ENCODE results near the gene FBXL15.

DNA sequence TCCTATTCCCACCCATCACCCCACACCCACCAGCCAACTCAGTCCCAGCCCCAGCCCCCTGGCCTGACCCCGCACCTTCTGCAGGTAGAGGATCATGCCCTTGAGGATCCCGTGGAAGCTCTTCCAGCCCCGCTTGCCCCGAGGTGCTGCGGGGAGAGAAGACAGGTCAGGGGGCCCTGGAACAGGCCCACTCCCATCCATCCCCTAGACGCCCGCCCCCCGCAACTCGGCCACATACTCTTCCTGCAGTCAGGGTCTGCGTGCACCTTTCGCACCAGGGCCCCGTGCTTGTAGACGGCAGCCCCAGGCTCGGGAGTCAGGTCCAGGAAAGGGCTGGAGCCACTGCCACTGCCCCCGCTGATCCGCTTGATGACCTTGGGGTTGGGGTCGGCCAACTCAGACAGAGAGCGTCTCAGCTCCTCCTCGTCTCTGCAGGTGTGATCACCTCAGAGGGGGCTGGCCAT, 15.5 kb upstream of the FBXL15 start:
- TF ChIP-seq, protein P1, sequence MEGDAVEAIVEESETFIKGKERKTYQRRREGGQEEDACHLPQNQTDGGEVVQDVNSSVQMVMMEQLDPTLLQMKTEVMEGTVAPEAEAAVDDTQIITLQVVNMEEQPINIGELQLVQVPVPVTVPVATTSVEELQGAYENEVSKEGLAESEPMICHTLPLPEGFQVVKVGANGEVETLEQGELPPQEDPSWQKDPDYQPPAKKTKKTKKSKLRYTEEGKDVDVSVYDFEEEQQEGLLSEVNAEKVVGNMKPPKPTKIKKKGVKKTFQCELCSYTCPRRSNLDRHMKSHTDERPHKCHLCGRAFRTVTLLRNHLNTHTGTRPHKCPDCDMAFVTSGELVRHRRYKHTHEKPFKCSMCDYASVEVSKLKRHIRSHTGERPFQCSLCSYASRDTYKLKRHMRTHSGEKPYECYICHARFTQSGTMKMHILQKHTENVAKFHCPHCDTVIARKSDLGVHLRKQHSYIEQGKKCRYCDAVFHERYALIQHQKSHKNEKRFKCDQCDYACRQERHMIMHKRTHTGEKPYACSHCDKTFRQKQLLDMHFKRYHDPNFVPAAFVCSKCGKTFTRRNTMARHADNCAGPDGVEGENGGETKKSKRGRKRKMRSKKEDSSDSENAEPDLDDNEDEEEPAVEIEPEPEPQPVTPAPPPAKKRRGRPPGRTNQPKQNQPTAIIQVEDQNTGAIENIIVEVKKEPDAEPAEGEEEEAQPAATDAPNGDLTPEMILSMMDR (IDR thresholded peaks at IDR 0.05; ENCODE audit: low read depth, low read length, poor library complexity, severe bottlenecking) = no peak
- no peak for TF ChIP-seq EZH2phosphoT487 (IDR thresholded peaks at IDR 0.05; ENCODE audit: borderline replicate concordance, low read length)
